ENCODE measurements around the gene MAPT.
"Not testable (repeated sequence)": the region's sequence is repeated elsewhere in the genome, so short reads cannot be mapped to it uniquely, and the experiment has no call there.

MAPT gene

GRCh38 chr17:46019408-46019925 is 125.1 kb downstream of the MAPT start:
- not testable (repeated sequence) for DNase-seq

DNA sequence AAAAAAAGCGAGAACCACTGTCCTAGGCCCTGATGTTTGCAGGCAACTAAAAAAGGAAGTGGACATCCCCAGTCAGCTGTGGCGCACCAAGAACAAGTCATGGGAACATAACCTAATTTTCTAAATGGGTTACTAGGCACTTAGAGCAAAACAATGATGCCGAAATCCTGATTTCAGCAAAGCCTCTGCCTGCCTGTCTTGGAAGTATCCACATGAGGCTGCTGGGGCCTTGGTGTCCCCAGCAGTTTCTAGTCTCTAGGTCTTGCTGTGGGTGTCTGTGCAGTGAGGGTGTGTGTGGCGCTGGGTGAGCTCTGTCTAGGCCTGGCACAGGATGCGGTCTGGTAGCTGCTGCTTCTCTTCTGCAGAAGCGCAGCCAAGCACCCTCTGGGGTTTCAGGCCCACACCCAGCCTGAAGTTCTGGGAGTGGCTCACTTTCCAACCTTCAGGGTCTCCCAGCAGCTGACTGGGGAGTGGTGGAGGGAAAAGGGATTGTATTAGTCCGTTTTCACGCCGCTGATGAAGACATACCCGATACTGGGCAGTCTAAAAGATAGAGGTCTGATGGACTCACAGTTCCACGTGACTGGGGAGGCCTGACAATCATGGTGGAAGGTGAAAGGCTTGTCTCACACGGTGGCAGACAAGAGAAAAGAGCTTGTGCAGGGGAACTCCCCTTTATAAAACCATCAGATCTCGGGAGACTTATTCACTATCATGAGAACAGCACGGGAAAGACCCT is 125.8 kb downstream of the MAPT start:
- DNase-seq: peak; percentile 48 to 58

GRCh38 chr17:46020998-46021397 is 126.6 kb downstream of the MAPT start:
- no peak for DNase-seq

GRCh38 chr17:46023366-46023765 is 129.0 kb downstream of the MAPT start:
- not testable (repeated sequence) for DNase-seq

- DNase-seq: no peak
Observed at GRCh38 chr17:46023783-46024388, 129.5 kb downstream of the MAPT start.

DNA sequence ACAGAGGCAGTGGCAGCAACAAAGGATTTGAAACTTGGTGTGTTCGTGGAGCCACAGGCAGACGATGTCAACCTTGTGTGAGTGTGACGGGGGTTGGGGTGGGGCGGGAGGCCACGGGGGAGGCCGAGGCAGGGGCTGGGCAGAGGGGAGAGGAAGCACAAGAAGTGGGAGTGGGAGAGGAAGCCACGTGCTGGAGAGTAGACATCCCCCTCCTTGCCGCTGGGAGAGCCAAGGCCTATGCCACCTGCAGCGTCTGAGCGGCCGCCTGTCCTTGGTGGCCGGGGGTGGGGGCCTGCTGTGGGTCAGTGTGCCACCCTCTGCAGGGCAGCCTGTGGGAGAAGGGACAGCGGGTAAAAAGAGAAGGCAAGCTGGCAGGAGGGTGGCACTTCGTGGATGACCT is 130.2 kb downstream of the MAPT start:
- DNase-seq: no peak

GRCh38 chr17:46025060-46025459 is 130.7 kb downstream of the MAPT start:
- no peak for DNase-seq

DNA sequence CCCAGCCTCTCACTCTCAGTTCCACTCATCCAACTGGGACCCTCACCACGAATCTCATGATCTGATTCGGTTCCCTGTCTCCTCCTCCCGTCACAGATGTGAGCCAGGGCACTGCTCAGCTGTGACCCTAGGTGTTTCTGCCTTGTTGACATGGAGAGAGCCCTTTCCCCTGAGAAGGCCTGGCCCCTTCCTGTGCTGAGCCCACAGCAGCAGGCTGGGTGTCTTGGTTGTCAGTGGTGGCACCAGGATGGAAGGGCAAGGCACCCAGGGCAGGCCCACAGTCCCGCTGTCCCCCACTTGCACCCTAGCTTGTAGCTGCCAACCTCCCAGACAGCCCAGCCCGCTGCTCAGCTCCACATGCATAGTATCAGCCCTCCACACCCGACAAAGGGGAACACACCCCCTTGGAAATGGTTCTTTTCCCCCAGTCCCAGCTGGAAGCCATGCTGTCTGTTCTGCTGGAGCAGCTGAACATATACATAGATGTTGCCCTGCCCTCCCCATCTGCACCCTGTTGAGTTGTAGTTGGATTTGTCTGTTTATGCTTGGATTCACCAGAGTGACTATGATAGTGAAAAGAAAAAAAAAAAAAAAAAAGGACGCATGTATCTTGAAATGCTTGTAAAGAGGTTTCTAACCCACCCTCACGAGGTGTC is 131.3 kb downstream of the MAPT start:
- no peak for DNase-seq

DNA sequence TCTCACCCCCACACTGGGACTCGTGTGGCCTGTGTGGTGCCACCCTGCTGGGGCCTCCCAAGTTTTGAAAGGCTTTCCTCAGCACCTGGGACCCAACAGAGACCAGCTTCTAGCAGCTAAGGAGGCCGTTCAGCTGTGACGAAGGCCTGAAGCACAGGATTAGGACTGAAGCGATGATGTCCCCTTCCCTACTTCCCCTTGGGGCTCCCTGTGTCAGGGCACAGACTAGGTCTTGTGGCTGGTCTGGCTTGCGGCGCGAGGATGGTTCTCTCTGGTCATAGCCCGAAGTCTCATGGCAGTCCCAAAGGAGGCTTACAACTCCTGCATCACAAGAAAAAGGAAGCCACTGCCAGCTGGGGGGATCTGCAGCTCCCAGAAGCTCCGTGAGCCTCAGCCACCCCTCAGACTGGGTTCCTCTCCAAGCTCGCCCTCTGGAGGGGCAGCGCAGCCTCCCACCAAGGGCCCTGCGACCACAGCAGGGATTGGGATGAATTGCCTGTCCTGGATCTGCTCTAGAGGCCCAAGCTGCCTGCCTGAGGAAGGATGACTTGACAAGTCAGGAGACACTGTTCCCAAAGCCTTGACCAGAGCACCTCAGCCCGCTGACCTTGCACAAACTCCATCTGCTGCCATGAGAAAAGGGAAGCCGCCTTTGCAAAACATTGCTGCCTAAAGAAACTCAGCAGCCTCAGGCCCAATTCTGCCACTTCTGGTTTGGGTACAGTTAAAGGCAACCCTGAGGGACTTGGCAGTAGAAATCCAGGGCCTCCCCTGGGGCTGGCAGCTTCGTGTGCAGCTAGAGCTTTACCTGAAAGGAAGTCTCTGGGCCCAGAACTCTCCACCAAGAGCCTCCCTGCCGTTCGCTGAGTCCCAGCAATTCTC is 132.1 kb downstream of the MAPT start:
- DNase-seq: no peak

DNA sequence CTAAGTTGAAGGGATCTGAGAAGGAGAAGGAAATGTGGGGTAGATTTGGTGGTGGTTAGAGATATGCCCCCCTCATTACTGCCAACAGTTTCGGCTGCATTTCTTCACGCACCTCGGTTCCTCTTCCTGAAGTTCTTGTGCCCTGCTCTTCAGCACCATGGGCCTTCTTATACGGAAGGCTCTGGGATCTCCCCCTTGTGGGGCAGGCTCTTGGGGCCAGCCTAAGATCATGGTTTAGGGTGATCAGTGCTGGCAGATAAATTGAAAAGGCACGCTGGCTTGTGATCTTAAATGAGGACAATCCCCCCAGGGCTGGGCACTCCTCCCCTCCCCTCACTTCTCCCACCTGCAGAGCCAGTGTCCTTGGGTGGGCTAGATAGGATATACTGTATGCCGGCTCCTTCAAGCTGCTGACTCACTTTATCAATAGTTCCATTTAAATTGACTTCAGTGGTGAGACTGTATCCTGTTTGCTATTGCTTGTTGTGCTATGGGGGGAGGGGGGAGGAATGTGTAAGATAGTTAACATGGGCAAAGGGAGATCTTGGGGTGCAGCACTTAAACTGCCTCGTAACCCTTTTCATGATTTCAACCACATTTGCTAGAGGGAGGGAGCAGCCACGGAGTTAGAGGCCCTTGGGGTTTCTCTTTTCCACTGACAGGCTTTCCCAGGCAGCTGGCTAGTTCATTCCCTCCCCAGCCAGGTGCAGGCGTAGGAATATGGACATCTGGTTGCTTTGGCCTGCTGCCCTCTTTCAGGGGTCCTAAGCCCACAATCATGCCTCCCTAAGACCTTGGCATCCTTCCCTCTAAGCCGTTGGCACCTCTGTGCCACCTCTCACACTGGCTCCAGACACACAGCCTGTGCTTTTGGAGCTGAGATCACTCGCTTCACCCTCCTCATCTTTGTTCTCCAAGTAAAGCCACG is 133.0 kb downstream of the MAPT start:
- DNase-seq: no peak

DNA sequence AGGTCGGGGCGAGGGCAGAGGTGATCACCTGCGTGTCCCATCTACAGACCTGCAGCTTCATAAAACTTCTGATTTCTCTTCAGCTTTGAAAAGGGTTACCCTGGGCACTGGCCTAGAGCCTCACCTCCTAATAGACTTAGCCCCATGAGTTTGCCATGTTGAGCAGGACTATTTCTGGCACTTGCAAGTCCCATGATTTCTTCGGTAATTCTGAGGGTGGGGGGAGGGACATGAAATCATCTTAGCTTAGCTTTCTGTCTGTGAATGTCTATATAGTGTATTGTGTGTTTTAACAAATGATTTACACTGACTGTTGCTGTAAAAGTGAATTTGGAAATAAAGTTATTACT is 133.6 kb downstream of the MAPT start:
- DNase-seq: no peak

GRCh38 chr17:46028374-46028773 is 134.0 kb downstream of the MAPT start:
- DNase-seq: no peak

DNA sequence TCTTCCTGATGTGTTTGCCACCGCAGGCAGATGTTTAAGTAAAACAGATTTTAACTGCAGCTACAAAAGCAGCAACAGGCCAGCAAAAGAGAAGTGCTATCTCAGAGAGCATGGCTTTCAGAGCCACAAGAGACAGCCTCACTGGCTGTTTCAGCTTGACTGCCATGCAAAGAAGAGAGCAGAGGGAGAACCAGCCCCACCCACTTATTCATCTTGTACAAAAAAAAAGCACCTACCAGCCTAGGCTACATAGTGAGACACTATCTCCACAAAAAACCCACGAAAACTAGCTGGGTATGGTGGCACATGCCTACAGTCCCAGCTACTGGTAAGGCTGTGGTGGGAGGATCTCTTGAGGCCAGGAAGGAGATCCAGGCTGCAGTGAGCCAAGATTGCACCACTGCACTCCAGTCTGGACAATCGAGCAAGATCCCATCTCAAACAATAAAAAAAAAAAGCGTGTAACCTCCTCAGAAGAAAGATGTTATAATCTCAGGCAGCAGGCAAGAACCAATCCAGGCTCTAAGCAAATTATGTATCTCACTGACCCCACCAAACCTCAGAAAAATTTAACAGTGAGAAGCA is 134.7 kb downstream of the MAPT start:
- no peak for DNase-seq

DNA sequence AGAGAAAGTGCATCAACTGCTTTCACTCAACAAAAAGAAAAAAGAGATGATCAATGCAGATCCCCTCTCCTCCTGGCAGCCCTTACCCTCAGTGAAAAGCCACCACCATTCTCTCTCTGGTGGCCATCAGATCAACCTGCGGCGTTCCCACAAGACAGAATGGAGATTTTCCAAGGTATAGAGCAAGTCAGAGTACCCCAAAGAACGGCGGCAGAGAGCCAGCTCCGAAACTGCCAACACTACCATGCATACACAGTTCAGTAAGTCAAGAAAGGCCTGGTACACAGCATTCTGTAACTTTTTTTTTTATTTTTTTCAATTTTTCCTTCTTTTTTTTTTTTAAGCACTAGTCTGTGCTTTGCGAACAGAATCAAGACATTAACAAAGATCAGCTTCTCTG is 135.3 kb downstream of the MAPT start:
- DNase-seq: no peak

DNA sequence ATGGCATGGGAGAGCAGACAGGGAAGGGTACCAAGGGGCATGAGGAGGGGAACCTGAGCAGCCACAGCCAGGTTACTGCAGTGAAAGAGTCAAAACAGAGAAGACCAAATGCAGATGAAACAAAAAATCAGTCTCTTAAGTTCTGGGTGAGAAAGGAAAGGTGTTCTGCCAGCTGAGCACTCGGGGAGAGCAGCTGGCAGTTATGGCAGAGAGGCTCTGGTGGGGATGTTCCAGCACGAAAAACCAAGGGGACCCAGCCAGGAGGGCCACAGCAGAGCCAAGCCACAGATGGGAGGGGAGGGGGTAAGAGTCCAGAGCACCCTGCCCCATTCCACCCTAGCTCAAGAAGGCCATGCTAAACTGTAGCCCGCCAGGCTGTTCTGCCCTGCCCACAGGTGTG is 136.4 kb downstream of the MAPT start:
- no peak for DNase-seq

DNA sequence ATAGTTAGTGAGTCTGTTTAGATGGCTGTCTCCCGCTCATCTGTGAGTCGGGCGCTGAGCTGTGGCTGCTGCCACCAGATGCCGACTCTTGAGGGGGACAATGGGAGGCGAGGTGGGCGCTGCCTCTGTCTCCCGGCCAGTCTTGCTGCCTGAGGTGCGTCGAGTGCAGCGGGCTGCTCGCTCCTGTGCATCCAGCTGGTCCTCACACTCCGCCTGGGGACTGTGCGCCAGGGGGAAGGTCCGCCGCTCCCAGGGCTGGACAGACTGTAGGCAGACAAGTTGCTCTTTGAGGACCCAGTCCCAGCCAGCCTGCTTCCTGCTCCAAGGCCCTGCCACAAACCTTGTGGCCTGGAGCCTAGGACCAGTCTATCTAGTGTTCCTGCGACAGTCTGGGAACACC is 137.1 kb downstream of the MAPT start:
- no peak for DNase-seq

- DNase-seq: peak in 1 of 2 experiments; percentile 9
Observed at GRCh38 chr17:46031920-46032319, 137.6 kb downstream of the MAPT start.

DNA sequence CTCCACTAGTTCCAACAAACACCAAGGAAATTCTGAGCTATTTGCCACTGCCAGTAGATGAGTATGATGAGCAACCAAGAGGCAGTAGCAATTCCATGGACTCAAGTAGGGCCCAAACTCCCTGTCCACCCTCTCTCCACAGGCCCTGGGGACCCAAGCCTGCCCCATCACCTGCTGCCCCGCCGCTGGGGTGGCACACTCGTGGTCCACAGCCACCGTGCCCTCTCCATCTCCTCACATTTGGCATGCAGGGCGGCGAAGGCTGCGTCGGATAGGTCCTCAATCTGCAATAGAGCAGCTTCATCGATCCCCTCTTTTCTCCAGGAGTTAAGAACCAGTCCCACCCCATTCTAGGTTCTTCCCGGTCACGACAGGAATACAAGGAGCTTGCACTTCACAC is 138.6 kb downstream of the MAPT start:
- DNase-seq: peak in 1 of 2 experiments; percentile 10

DNA sequence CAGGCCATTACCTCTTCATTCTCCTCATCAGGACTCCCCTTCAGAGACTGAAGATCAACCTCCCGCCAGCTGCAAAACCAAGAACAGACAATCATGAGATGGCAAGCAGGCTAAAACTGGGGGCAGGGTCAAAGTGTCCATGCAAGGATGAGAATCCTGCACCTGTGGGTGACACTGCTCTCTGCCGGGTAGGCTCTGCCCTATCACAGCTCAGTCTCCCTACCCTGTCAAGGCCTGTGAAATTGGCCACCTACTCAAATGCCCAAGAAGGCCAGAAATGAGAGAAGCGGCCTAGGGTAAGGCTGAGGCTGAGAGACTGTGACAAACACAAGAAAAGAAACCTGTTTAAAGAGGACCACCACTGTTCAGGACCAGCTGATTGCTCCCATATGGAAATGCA is 139.0 kb downstream of the MAPT start:
- DNase-seq: no peak

- DNase-seq: peak in 1 of 2 experiments; percentile 23
Observed at GRCh38 chr17:46035112-46035818, 140.9 kb downstream of the MAPT start.

DNA sequence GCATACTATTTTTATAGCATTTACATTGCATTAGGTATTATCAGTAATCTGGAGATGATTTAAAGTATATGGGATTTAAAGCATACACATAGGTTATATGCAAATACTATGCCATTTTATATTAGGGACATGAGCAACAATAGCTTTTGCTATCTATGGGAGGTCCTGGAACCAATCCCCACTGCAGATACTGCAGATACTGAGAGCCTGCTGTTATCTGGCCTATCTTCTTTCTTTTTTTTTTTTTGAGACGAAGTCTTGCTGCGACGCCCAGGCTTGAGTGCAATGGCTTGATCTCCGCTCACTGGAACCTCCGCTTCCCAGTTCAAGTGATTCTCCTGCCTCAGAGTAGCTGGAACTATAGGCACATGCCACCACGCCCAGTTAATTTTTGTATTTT is 142.1 kb downstream of the MAPT start:
- DNase-seq: no peak

Data from activated T-cell treated with anti-CD3 and anti-CD28 coated beads, Interleukin-2, amount 50 U/mL, for 48 hours (primary cell).